WTC11 (cell line): ENCODE results near the gene TMEM115. TPM values are rescaled to one million over a fixed set of nuclear protein-coding genes. Genes with fewer than 3 reads are reported as not detected.

Experiments used
- ATAC-seq: fragments of 200-7000 bp; cut with Tn5 transposase; 2 replicates; pipeline ENCODE4 v1.10.0; 2021; ENCODE audit warnings: mild to moderate bottlenecking, moderate library complexity
- CTCF ChIA-PET: fragments of 300-600 bp; sonication (Branson Sonifier 250); formaldehyde crosslinking; loops from one replicate; lab custom pipeline; 2021; ENCODE audit warnings: antibody characterized with exemption; lab: Charles Lee
- POLR2A ChIA-PET: fragments of 350-600 bp; sonication (Branson Sonifier 250); formaldehyde crosslinking; loops from one replicate; lab custom pipeline; 2021; ENCODE audit warnings: antibody characterized with exemption; lab: Charles Lee
- DNase-seq: peaks from one replicate; pipeline ENCODE4 v3.0.0; 2021; ENCODE audit warnings: low spot score
- H3K27ac Mint-ChIP-seq: 2 replicates; pipeline ENCODE4 v1.8.0; 2021; ENCODE audit warnings: mixed read lengths
- H3K27me3 Mint-ChIP-seq: 2 replicates; pipeline ENCODE4 v1.8.0; 2021; ENCODE audit warnings: low read depth, mild to moderate bottlenecking, moderate library complexity, mixed read lengths
- H3K36me3 Mint-ChIP-seq: 2 replicates; pipeline ENCODE4 v1.8.0; 2021; ENCODE audit warnings: mixed read lengths
- H3K4me1 Mint-ChIP-seq: 2 replicates; pipeline ENCODE4 v1.8.0; 2022; ENCODE audit warnings: mixed read lengths
- H3K4me3 Mint-ChIP-seq: 2 replicates; pipeline ENCODE4 v1.8.0; 2021; ENCODE audit warnings: mild to moderate bottlenecking, moderate library complexity, mixed read lengths
- H3K9me3 Mint-ChIP-seq: 2 replicates; pipeline ENCODE4 v1.8.0; 2021; ENCODE audit warnings: mixed read lengths
- CBFB ChIP-seq: sonication (generic); formaldehyde crosslinking; IDR thresholded peaks from 2 replicates; pipeline ENCODE4 v1.8.1; 2022; ENCODE audit warnings: mild to moderate bottlenecking, low read depth, missing genetic modification reagents
- CREM ChIP-seq: sonication (generic); formaldehyde crosslinking; IDR thresholded peaks from 2 replicates; pipeline ENCODE4 v1.8.1; 2022; ENCODE audit warnings: mild to moderate bottlenecking, missing genetic modification reagents, moderate library complexity
- NFE2L1 ChIP-seq: sonication (generic); formaldehyde crosslinking; IDR thresholded peaks from 2 replicates; pipeline ENCODE4 v1.8.1; 2023; ENCODE audit warnings: missing genetic modification reagents
- SP1 ChIP-seq: sonication (generic); formaldehyde crosslinking; conservative IDR thresholded peaks from 2 replicates; pipeline ENCODE4 v1.8.1; 2022; ENCODE audit warnings: missing genetic modification reagents
- ZNF121 ChIP-seq: sonication (generic); formaldehyde crosslinking; IDR thresholded peaks from 2 replicates; pipeline ENCODE4 v1.8.0; 2023; ENCODE audit warnings: missing genetic modification reagents
- ZNF232 ChIP-seq: sonication (generic); formaldehyde crosslinking; IDR thresholded peaks from 2 replicates; pipeline ENCODE4 v1.8.0; 2022; ENCODE audit warnings: mild to moderate bottlenecking, missing genetic modification reagents
- ZNF396 ChIP-seq: fragments of 250-450 bp; sonication (Bioruptor Pico); IDR thresholded peaks from 2 replicates; pipeline ENCODE4 v1.8.0; 2021; ENCODE audit warnings: mild to moderate bottlenecking, moderate library complexity, borderline replicate concordance
- total RNA-seq: library from RNA; stranded (reverse); gene quantifications from 3 replicates; pipeline ENCODE4 v1.2.3, GENCODE V29; 2021
- TF ChIP-seq, protein P1 (sequence below): sonication (generic); formaldehyde crosslinking; IDR thresholded peaks from 2 replicates; pipeline ENCODE4 v1.8.0; 2023; ENCODE audit warnings: missing genetic modification reagents, mild to moderate bottlenecking, borderline replicate concordance
- TF ChIP-seq, protein P2 (sequence below): sonication (generic); formaldehyde crosslinking; IDR thresholded peaks from 2 replicates; pipeline ENCODE4 v1.8.0; 2022; ENCODE audit warnings: mild to moderate bottlenecking, missing genetic modification reagents
- TF ChIP-seq, protein P3 (sequence below): sonication (generic); formaldehyde crosslinking; IDR thresholded peaks from 2 replicates; pipeline ENCODE4 v1.8.1; 2023; ENCODE audit warnings: mild to moderate bottlenecking, missing genetic modification reagents, moderate library complexity
- TF ChIP-seq, protein P4 (sequence below): sonication (generic); formaldehyde crosslinking; IDR thresholded peaks from 2 replicates; pipeline ENCODE4 v1.8.1; 2023; ENCODE audit warnings: mild to moderate bottlenecking, missing genetic modification reagents, borderline replicate concordance
- TF ChIP-seq, protein P5 (sequence below): sonication (generic); formaldehyde crosslinking; conservative IDR thresholded peaks from 2 replicates; pipeline ENCODE4 v1.8.1; 2023; ENCODE audit warnings: mild to moderate bottlenecking, low read depth, missing genetic modification reagents, moderate library complexity
- TF ChIP-seq, protein P6 (sequence below): sonication (generic); formaldehyde crosslinking; IDR thresholded peaks from 2 replicates; pipeline ENCODE4 v1.8.0; 2022; ENCODE audit warnings: mild to moderate bottlenecking, missing genetic modification reagents
- TF ChIP-seq, protein P7 (sequence below): fragments of 250-450 bp; sonication (Bioruptor Pico); IDR thresholded peaks from 2 replicates; pipeline ENCODE4 v1.9.0; 2021; ENCODE audit warnings: moderate library complexity, mild to moderate bottlenecking, inconsistent platforms, borderline replicate concordance
- TF ChIP-seq, protein P8 (sequence below): sonication (generic); formaldehyde crosslinking; conservative IDR thresholded peaks from 2 replicates; pipeline ENCODE4 v1.8.1; 2022; ENCODE audit warnings: mild to moderate bottlenecking, missing genetic modification reagents
- TF ChIP-seq, protein P9 (sequence below): sonication (generic); formaldehyde crosslinking; IDR thresholded peaks from 2 replicates; pipeline ENCODE4 v1.8.1; 2023; ENCODE audit warnings: mild to moderate bottlenecking, missing genetic modification reagents, moderate library complexity

The TMEM115 gene
- total RNA-seq, 1 experiment from 2014 or later, result 30.0 TPM

DNA sequence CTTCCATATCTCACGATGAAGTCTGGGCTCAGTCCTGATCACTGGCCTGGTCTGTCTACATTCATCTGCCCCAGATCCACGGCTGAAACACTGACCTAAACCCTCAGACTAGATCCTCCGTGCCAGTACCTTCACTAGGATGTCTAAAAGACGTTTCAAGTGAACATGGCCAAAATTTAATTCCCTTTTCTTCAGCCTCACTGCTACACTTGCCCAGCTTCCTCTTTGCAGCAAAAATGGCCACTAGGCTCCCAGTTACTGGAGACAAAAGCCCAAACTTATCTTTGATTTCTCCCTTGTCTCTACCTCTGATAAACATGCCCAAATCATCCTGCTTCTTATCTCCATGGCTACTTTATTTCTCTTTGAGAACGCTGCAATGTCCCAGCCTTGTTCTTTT is 20.4 kb downstream of the TMEM115 start (continued):
- TF ChIP-seq, protein P1, sequence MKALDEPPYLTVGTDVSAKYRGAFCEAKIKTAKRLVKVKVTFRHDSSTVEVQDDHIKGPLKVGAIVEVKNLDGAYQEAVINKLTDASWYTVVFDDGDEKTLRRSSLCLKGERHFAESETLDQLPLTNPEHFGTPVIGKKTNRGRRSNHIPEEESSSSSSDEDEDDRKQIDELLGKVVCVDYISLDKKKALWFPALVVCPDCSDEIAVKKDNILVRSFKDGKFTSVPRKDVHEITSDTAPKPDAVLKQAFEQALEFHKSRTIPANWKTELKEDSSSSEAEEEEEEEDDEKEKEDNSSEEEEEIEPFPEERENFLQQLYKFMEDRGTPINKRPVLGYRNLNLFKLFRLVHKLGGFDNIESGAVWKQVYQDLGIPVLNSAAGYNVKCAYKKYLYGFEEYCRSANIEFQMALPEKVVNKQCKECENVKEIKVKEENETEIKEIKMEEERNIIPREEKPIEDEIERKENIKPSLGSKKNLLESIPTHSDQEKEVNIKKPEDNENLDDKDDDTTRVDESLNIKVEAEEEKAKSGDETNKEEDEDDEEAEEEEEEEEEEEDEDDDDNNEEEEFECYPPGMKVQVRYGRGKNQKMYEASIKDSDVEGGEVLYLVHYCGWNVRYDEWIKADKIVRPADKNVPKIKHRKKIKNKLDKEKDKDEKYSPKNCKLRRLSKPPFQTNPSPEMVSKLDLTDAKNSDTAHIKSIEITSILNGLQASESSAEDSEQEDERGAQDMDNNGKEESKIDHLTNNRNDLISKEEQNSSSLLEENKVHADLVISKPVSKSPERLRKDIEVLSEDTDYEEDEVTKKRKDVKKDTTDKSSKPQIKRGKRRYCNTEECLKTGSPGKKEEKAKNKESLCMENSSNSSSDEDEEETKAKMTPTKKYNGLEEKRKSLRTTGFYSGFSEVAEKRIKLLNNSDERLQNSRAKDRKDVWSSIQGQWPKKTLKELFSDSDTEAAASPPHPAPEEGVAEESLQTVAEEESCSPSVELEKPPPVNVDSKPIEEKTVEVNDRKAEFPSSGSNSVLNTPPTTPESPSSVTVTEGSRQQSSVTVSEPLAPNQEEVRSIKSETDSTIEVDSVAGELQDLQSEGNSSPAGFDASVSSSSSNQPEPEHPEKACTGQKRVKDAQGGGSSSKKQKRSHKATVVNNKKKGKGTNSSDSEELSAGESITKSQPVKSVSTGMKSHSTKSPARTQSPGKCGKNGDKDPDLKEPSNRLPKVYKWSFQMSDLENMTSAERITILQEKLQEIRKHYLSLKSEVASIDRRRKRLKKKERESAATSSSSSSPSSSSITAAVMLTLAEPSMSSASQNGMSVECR (CRISPR knock-in tag), result no peak

DNA sequence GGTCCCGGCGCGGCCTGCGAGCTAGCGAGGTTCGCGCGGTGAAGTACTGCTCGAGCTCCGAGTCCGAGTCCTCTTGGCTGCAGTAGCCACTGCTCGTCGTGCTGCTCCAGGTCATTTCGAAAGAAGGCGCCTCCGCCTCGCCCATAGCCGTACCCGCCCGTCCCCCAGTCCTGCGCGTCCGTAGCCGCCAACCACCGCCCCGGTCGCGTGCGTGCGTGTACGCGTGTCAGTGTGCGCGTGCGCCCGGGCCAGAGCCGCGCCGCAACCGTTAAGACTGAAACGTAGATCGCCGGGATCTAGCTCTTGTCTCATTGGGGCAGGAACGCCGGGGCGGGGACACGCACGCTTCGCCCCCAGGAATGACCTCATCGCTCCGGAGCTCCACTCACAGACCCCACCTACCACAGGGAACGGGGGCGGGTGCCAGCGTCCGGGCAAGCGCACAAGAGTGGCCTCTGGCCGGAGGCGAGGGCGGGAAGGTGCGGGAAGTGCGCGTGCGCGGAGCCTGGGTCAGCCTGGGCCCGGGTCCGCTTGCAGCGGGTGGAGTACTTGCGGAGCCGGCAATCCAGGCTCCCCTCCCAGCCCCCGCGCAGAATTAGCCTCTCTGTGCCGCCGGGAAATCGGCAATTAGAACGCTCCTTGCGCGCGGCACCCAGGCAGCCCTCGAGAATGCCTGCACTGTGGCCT is 22.0 kb downstream of the TMEM115 start:
- POLR2A ChIA-PET, result interaction anchor here (0.6 to 2.4 kb wide), 16 partner anchors 8 to 274 kb away, joined by 3 to 21 read pairs (median 3); partner anchors contain the start of genes CISH, CYB561D2, HEMK1 and HYAL2
- peak overlapping the region; percentile 98 for H3K27ac Mint-ChIP-seq
- ATAC-seq (peak; percentile 91), DNase-seq (peak; percentile 99)
- H3K4me3 Mint-ChIP-seq, result peak overlapping the region; percentile 95
- CTCF ChIA-PET, result interaction anchor here (0.6 to 2.7 kb wide), 34 partner anchors 9 to 279 kb away, joined by 3 to 71 read pairs (median 6); partner anchors contain the start of genes C3orf18, CISH, CYB561D2 and GNAI2
- peaks cover under 1% of the 10 kb centered on the region for H3K36me3 Mint-ChIP-seq
- peaks cover 43% of the 10 kb centered on the region for H3K27me3 Mint-ChIP-seq
- no peaks in the 10 kb centered on the region for H3K9me3 Mint-ChIP-seq
- peaks cover 33% of the 10 kb centered on the region for H3K4me1 Mint-ChIP-seq
- TF ChIP-seq, protein P2, sequence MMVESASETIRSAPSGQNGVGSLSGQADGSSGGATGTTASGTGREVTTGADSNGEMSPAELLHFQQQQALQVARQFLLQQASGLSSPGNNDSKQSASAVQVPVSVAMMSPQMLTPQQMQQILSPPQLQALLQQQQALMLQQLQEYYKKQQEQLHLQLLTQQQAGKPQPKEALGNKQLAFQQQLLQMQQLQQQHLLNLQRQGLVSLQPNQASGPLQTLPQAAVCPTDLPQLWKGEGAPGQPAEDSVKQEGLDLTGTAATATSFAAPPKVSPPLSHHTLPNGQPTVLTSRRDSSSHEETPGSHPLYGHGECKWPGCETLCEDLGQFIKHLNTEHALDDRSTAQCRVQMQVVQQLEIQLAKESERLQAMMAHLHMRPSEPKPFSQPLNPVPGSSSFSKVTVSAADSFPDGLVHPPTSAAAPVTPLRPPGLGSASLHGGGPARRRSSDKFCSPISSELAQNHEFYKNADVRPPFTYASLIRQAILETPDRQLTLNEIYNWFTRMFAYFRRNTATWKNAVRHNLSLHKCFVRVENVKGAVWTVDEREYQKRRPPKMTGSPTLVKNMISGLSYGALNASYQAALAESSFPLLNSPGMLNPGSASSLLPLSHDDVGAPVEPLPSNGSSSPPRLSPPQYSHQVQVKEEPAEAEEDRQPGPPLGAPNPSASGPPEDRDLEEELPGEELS, result peak; percentile 77
- TF ChIP-seq, protein P3, sequence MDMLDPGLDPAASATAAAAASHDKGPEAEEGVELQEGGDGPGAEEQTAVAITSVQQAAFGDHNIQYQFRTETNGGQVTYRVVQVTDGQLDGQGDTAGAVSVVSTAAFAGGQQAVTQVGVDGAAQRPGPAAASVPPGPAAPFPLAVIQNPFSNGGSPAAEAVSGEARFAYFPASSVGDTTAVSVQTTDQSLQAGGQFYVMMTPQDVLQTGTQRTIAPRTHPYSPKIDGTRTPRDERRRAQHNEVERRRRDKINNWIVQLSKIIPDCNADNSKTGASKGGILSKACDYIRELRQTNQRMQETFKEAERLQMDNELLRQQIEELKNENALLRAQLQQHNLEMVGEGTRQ, result peak; percentile 41; the same call in 1 of the 2 replicates
- TF ChIP-seq, protein P4, sequence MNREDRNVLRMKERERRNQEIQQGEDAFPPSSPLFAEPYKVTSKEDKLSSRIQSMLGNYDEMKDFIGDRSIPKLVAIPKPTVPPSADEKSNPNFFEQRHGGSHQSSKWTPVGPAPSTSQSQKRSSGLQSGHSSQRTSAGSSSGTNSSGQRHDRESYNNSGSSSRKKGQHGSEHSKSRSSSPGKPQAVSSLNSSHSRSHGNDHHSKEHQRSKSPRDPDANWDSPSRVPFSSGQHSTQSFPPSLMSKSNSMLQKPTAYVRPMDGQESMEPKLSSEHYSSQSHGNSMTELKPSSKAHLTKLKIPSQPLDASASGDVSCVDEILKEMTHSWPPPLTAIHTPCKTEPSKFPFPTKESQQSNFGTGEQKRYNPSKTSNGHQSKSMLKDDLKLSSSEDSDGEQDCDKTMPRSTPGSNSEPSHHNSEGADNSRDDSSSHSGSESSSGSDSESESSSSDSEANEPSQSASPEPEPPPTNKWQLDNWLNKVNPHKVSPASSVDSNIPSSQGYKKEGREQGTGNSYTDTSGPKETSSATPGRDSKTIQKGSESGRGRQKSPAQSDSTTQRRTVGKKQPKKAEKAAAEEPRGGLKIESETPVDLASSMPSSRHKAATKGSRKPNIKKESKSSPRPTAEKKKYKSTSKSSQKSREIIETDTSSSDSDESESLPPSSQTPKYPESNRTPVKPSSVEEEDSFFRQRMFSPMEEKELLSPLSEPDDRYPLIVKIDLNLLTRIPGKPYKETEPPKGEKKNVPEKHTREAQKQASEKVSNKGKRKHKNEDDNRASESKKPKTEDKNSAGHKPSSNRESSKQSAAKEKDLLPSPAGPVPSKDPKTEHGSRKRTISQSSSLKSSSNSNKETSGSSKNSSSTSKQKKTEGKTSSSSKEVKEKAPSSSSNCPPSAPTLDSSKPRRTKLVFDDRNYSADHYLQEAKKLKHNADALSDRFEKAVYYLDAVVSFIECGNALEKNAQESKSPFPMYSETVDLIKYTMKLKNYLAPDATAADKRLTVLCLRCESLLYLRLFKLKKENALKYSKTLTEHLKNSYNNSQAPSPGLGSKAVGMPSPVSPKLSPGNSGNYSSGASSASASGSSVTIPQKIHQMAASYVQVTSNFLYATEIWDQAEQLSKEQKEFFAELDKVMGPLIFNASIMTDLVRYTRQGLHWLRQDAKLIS (CRISPR knock-in tag), result 0 out of 2 replicates have a peak, but pooled peaks have one; percentile 64
- TF ChIP-seq, protein P5, sequence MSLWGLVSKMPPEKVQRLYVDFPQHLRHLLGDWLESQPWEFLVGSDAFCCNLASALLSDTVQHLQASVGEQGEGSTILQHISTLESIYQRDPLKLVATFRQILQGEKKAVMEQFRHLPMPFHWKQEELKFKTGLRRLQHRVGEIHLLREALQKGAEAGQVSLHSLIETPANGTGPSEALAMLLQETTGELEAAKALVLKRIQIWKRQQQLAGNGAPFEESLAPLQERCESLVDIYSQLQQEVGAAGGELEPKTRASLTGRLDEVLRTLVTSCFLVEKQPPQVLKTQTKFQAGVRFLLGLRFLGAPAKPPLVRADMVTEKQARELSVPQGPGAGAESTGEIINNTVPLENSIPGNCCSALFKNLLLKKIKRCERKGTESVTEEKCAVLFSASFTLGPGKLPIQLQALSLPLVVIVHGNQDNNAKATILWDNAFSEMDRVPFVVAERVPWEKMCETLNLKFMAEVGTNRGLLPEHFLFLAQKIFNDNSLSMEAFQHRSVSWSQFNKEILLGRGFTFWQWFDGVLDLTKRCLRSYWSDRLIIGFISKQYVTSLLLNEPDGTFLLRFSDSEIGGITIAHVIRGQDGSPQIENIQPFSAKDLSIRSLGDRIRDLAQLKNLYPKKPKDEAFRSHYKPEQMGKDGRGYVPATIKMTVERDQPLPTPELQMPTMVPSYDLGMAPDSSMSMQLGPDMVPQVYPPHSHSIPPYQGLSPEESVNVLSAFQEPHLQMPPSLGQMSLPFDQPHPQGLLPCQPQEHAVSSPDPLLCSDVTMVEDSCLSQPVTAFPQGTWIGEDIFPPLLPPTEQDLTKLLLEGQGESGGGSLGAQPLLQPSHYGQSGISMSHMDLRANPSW, result no peak
- TF ChIP-seq, protein P6, sequence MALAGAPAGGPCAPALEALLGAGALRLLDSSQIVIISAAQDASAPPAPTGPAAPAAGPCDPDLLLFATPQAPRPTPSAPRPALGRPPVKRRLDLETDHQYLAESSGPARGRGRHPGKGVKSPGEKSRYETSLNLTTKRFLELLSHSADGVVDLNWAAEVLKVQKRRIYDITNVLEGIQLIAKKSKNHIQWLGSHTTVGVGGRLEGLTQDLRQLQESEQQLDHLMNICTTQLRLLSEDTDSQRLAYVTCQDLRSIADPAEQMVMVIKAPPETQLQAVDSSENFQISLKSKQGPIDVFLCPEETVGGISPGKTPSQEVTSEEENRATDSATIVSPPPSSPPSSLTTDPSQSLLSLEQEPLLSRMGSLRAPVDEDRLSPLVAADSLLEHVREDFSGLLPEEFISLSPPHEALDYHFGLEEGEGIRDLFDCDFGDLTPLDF (CRISPR knock-in tag), result no peak
- TF ChIP-seq SP1 (CRISPR knock-in tag), result peak; percentile 79; the same call in 1 of the 2 replicates
- TF ChIP-seq CREM (CRISPR knock-in tag), result peak; percentile 69
- no peak; the same call in none of the 2 replicates for TF ChIP-seq NFE2L1 (CRISPR knock-in tag)
- TF ChIP-seq ZNF396 (CRISPR knock-in tag), result no peak
- TF ChIP-seq, protein P7, sequence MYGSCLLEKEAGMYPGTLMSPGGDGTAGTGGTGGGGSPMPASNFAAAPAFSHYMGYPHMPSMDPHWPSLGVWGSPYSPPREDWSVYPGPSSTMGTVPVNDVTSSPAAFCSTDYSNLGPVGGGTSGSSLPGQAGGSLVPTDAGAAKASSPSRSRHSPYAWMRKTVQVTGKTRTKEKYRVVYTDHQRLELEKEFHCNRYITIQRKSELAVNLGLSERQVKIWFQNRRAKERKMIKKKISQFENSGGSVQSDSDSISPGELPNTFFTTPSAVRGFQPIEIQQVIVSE (CRISPR knock-in tag), result no peak
- no peak for TF ChIP-seq ZNF121 (CRISPR knock-in tag)
- TF ChIP-seq, protein P8, sequence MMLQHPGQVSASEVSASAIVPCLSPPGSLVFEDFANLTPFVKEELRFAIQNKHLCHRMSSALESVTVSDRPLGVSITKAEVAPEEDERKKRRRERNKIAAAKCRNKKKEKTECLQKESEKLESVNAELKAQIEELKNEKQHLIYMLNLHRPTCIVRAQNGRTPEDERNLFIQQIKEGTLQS (CRISPR knock-in tag), result no peak
- peak; percentile 88; the same call in 1 of the 2 replicates for TF ChIP-seq ZNF232
- TF ChIP-seq, protein P9, sequence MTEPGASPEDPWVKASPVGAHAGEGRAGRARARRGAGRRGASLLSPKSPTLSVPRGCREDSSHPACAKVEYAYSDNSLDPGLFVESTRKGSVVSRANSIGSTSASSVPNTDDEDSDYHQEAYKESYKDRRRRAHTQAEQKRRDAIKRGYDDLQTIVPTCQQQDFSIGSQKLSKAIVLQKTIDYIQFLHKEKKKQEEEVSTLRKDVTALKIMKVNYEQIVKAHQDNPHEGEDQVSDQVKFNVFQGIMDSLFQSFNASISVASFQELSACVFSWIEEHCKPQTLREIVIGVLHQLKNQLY (CRISPR knock-in tag), result no peak
- 0 out of 2 replicates have a peak, but pooled peaks have one; percentile 10 for TF ChIP-seq CBFB (CRISPR knock-in tag)
